ENCODE measurements around the gene LTBP3. TPM values are rescaled to one million over a fixed set of nuclear protein-coding genes. Genes with fewer than 3 reads are reported as not detected.

The LTBP3 gene
- total RNA-seq, 1 experiment from 2014 or later, result 1.3 TPM

- H3K4me2 ChIP-seq (ENCODE audit: low read depth, low read length, poor library complexity, severe bottlenecking), result peak overlapping the region; percentile 10
- H3K4me1 ChIP-seq (ENCODE audit: low read length), result peaks cover 68% of the 10 kb centered on the region
- no peaks in the 10 kb centered on the region for H3K9me3 ChIP-seq (ENCODE audit: low read length)
- peaks cover 42% of the 10 kb centered on the region for H3K36me3 ChIP-seq (ENCODE audit: insufficient read depth, low read length)
- no peak overlapping the region for H3K9ac ChIP-seq (ENCODE audit: low read length)
- H3K4me3 ChIP-seq (ENCODE audit: low read length), result no peak overlapping the region
- peaks cover 44% of the 10 kb centered on the region for H4K20me1 ChIP-seq (ENCODE audit: insufficient read depth, low read depth, low read length)
- peak; percentile 56 for DNase-seq
- peaks cover 23% of the 10 kb centered on the region for H3K79me2 ChIP-seq (ENCODE audit: low read length)
- no peak overlapping the region for H2AFZ ChIP-seq (ENCODE audit: low read length)
- no peaks in the 10 kb centered on the region for H3K27me3 ChIP-seq (ENCODE audit: low read length)
- no peaks in the 10 kb centered on the region for H3K9me2 ChIP-seq (replicated peaks; ENCODE audit: insufficient read depth, low read length)
- peak overlapping the region; percentile 45 for H3K27ac ChIP-seq (ENCODE audit: low read length)
Measured at GRCh38 chr11:65506290-65506771, 51.8 kb downstream of the LTBP3 start.

DNA sequence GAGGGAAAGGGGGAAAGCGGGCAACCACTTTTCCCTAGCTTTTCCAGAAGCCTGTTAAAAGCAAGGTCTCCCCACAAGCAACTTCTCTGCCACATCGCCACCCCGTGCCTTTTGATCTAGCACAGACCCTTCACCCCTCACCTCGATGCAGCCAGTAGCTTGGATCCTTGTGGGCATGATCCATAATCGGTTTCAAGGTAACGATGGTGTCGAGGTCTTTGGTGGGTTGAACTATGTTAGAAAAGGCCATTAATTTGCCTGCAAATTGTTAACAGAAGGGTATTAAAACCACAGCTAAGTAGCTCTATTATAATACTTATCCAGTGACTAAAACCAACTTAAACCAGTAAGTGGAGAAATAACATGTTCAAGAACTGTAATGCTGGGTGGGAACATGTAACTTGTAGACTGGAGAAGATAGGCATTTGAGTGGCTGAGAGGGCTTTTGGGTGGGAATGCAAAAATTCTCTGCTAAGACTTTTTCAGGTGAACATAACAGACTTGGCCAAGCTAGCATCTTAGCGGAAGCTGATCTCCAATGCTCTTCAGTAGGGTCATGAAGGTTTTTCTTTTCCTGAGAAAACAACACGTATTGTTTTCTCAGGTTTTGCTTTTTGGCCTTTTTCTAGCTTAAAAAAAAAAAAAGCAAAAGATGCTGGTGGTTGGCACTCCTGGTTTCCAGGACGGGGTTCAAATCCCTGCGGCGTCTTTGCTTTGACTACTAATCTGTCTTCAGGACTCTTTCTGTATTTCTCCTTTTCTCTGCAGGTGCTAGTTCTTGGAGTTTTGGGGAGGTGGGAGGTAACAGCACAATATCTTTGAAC lies 52.5 kb downstream of the LTBP3 start:
- no peak overlapping the region for H3K9ac ChIP-seq (ENCODE audit: low read length)
- peaks cover 49% of the 10 kb centered on the region for H3K36me3 ChIP-seq (ENCODE audit: insufficient read depth, low read length)
- no peaks in the 10 kb centered on the region for H3K27me3 ChIP-seq (ENCODE audit: low read length)
- H3K27ac ChIP-seq (ENCODE audit: low read length), result peak overlapping the region; percentile 99; the same call in 1 of the 2 replicates
- H3K9me2 ChIP-seq (replicated peaks; ENCODE audit: insufficient read depth, low read length), result no peaks in the 10 kb centered on the region
- no peaks in the 10 kb centered on the region for H3K9me3 ChIP-seq (ENCODE audit: low read length)
- peaks cover 74% of the 10 kb centered on the region for H3K4me1 ChIP-seq (ENCODE audit: low read length)
- 0 out of 2 replicates have a peak overlapping the region, but pooled peaks have one; percentile 83 for H3K4me3 ChIP-seq (ENCODE audit: low read length)
- H2AFZ ChIP-seq (ENCODE audit: low read length), result no peak overlapping the region
- peaks cover 30% of the 10 kb centered on the region for H3K79me2 ChIP-seq (ENCODE audit: low read length)
- H4K20me1 ChIP-seq (ENCODE audit: insufficient read depth, low read depth, low read length), result peaks cover 50% of the 10 kb centered on the region
- peak; percentile 64 for DNase-seq
- peak overlapping the region; percentile 99 for H3K4me2 ChIP-seq (ENCODE audit: low read depth, low read length, poor library complexity, severe bottlenecking)

DNA sequence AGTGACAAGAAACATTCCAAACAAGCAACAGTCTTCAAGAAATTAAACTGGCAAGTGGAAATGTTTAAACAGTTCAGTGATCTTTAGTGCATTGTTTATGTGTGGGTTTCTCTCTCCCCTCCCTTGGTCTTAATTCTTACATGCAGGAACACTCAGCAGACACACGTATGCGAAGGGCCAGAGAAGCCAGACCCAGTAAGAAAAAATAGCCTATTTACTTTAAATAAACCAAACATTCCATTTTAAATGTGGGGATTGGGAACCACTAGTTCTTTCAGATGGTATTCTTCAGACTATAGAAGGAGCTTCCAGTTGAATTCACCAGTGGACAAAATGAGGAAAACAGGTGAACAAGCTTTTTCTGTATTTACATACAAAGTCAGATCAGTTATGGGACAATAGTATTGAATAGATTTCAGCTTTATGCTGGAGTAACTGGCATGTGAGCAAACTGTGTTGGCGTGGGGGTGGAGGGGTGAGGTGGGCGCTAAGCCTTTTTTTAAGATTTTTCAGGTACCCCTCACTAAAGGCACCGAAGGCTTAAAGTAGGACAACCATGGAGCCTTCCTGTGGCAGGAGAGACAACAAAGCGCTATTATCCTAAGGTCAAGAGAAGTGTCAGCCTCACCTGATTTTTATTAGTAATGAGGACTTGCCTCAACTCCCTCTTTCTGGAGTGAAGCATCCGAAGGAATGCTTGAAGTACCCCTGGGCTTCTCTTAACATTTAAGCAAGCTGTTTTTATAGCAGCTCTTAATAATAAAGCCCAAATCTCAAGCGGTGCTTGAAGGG lies 53.3 kb downstream of the LTBP3 start:
- Histone ChIP-seq H3K27ac (ENCODE audit: low read length) (peak overlapping the region; percentile 99; the same call in 1 of the 2 replicates), H3K4me2 (ENCODE audit: low read depth, low read length, poor library complexity, severe bottlenecking) (peak overlapping the region; percentile 99), H3K36me3 (ENCODE audit: insufficient read depth, low read length) (peaks cover 57% of the 10 kb centered on the region), H3K9me2 (replicated peaks; ENCODE audit: insufficient read depth, low read length) (no peaks in the 10 kb centered on the region), H3K4me3 (ENCODE audit: low read length) (peak overlapping the region; percentile 83; the same call in 1 of the 2 replicates), H4K20me1 (ENCODE audit: insufficient read depth, low read depth, low read length) (peaks cover 58% of the 10 kb centered on the region), H3K27me3 (ENCODE audit: low read length) (no peaks in the 10 kb centered on the region), H3K9ac (ENCODE audit: low read length) (peak overlapping the region; percentile 89; the same call in 1 of the 2 replicates), H2AFZ (ENCODE audit: low read length) (no peak overlapping the region), H3K9me3 (ENCODE audit: low read length) (no peaks in the 10 kb centered on the region), H3K4me1 (ENCODE audit: low read length) (peaks cover 77% of the 10 kb centered on the region), H3K79me2 (ENCODE audit: low read length) (peaks cover 38% of the 10 kb centered on the region)
- peak; percentile 60 for DNase-seq

GRCh38 chr11:65503949-65504673 lies 54.0 kb downstream of the LTBP3 start:
- peak overlapping the region; percentile 99 for H3K27ac ChIP-seq (ENCODE audit: low read length)
- H3K27me3 ChIP-seq (ENCODE audit: low read length), result no peaks in the 10 kb centered on the region
- no peaks in the 10 kb centered on the region for H3K9me3 ChIP-seq (ENCODE audit: low read length)
- H2AFZ ChIP-seq (ENCODE audit: low read length), result no peak overlapping the region
- H3K9ac ChIP-seq (ENCODE audit: low read length), result peak overlapping the region; percentile 89; the same call in 1 of the 2 replicates
- peak overlapping the region; percentile 99 for H3K4me2 ChIP-seq (ENCODE audit: low read depth, low read length, poor library complexity, severe bottlenecking)
- peaks cover 73% of the 10 kb centered on the region for H3K4me1 ChIP-seq (ENCODE audit: low read length)
- H3K4me3 ChIP-seq (ENCODE audit: low read length), result peak overlapping the region; percentile 83
- H4K20me1 ChIP-seq (ENCODE audit: insufficient read depth, low read depth, low read length), result peaks cover 64% of the 10 kb centered on the region
- H3K36me3 ChIP-seq (ENCODE audit: insufficient read depth, low read length), result peaks cover 65% of the 10 kb centered on the region
- peak; percentile 68 for DNase-seq
- H3K79me2 ChIP-seq (ENCODE audit: low read length), result peaks cover 45% of the 10 kb centered on the region
- H3K9me2 ChIP-seq (replicated peaks; ENCODE audit: insufficient read depth, low read length), result no peaks in the 10 kb centered on the region

DNA sequence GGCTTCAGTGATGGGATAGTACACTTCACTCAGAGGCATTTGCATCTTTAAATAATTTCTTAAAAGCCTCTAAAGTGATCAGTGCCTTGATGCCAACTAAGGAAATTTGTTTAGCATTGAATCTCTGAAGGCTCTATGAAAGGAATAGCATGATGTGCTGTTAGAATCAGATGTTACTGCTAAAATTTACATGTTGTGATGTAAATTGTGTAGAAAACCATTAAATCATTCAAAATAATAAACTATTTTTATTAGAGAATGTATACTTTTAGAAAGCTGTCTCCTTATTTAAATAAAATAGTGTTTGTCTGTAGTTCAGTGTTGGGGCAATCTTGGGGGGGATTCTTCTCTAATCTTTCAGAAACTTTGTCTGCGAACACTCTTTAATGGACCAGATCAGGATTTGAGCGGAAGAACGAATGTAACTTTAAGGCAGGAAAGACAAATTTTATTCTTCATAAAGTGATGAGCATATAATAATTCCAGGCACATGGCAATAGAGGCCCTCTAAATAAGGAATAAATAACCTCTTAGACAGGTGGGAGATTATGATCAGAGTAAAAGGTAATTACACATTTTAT lies 54.7 kb downstream of the LTBP3 start:
- Histone ChIP-seq H3K36me3 (ENCODE audit: insufficient read depth, low read length) (peaks cover 66% of the 10 kb centered on the region), H3K9ac (ENCODE audit: low read length) (peak overlapping the region; percentile 89), H3K27me3 (ENCODE audit: low read length) (no peaks in the 10 kb centered on the region), H2AFZ (ENCODE audit: low read length) (no peak overlapping the region), H3K4me3 (ENCODE audit: low read length) (peak overlapping the region; percentile 83), H3K9me3 (ENCODE audit: low read length) (no peaks in the 10 kb centered on the region), H3K4me2 (ENCODE audit: low read depth, low read length, poor library complexity, severe bottlenecking) (peak overlapping the region; percentile 99), H3K79me2 (ENCODE audit: low read length) (peaks cover 47% of the 10 kb centered on the region), H3K9me2 (replicated peaks; ENCODE audit: insufficient read depth, low read length) (no peaks in the 10 kb centered on the region), H4K20me1 (ENCODE audit: insufficient read depth, low read depth, low read length) (peaks cover 64% of the 10 kb centered on the region), H3K4me1 (ENCODE audit: low read length) (peaks cover 76% of the 10 kb centered on the region), H3K27ac (ENCODE audit: low read length) (peak overlapping the region; percentile 99)
- peak; percentile 64 for DNase-seq

DNA sequence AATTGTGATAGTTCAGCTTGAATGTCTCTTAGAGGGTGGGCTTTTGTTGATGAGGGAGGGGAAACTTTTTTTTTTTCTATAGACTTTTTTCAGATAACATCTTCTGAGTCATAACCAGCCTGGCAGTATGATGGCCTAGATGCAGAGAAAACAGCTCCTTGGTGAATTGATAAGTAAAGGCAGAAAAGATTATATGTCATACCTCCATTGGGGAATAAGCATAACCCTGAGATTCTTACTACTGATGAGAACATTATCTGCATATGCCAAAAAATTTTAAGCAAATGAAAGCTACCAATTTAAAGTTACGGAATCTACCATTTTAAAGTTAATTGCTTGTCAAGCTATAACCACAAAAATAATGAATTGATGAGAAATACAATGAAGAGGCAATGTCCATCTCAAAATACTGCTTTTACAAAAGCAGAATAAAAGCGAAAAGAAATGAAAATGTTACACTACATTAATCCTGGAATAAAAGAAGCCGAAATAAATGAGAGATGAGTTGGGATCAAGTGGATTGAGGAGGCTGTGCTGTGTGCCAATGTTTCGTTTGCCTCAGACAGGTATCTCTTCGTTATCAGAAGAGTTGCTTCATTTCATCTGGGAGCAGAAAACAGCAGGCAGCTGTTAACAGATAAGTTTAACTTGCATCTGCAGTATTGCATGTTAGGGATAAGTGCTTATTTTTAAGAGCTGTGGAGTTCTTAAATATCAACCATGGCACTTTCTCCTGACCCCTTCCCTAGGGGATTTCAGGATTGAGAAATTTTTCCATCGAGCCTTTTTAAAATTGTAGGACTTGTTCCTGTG lies 55.4 kb downstream of the LTBP3 start:
- Histone ChIP-seq H3K9ac (ENCODE audit: low read length) (peak overlapping the region; percentile 89), H3K36me3 (ENCODE audit: insufficient read depth, low read length) (peaks cover 66% of the 10 kb centered on the region), H4K20me1 (ENCODE audit: insufficient read depth, low read depth, low read length) (peaks cover 64% of the 10 kb centered on the region), H3K27ac (ENCODE audit: low read length) (peak overlapping the region; percentile 99), H3K9me3 (ENCODE audit: low read length) (no peaks in the 10 kb centered on the region), H3K4me3 (ENCODE audit: low read length) (peak overlapping the region; percentile 83), H3K79me2 (ENCODE audit: low read length) (peaks cover 47% of the 10 kb centered on the region), H3K9me2 (replicated peaks; ENCODE audit: insufficient read depth, low read length) (no peaks in the 10 kb centered on the region), H3K4me1 (ENCODE audit: low read length) (peaks cover 83% of the 10 kb centered on the region), H3K4me2 (ENCODE audit: low read depth, low read length, poor library complexity, severe bottlenecking) (peak overlapping the region; percentile 99), H3K27me3 (ENCODE audit: low read length) (no peaks in the 10 kb centered on the region), H2AFZ (ENCODE audit: low read length) (no peak overlapping the region)
- DNase-seq, result peak; percentile 71

GRCh38 chr11:65502274-65502554 lies 55.9 kb downstream of the LTBP3 start:
- Histone ChIP-seq H4K20me1 (ENCODE audit: insufficient read depth, low read depth, low read length) (peaks cover 64% of the 10 kb centered on the region), H3K27me3 (ENCODE audit: low read length) (no peaks in the 10 kb centered on the region), H3K4me2 (ENCODE audit: low read depth, low read length, poor library complexity, severe bottlenecking) (peak overlapping the region; percentile 99), H3K9me3 (ENCODE audit: low read length) (no peaks in the 10 kb centered on the region), H3K9me2 (replicated peaks; ENCODE audit: insufficient read depth, low read length) (no peaks in the 10 kb centered on the region), H3K9ac (ENCODE audit: low read length) (peak overlapping the region; percentile 89), H3K79me2 (ENCODE audit: low read length) (peaks cover 47% of the 10 kb centered on the region), H3K36me3 (ENCODE audit: insufficient read depth, low read length) (peaks cover 66% of the 10 kb centered on the region), H2AFZ (ENCODE audit: low read length) (no peak overlapping the region), H3K4me1 (ENCODE audit: low read length) (peaks cover 80% of the 10 kb centered on the region), H3K27ac (ENCODE audit: low read length) (peak overlapping the region; percentile 99), H3K4me3 (ENCODE audit: low read length) (peak overlapping the region; percentile 83)
- no peak for DNase-seq
